Cardiac muscle cell (in vitro differentiated cells and primary cell): ENCODE data around the gene RUSC2. TPM values are rescaled to one million over a fixed set of nuclear protein-coding genes. Genes with fewer than 3 reads are reported as not detected.

Experiments used
- DNase-seq, 2 donors: peaks; one replicate each; pipeline versions ENCODE4 v3.0.0 to v3.0.0-alpha.2; 2010 to 2017; ENCODE audit warnings: low read depth in 1 of 2, low spot score in 1 of 2
- H3K27ac ChIP-seq: fragments of 200-600 bp; sonication (generic); 2 replicates; pipeline ENCODE4 v1.5.1; 2016
- H3K27me3 ChIP-seq: fragments of 200-600 bp; sonication (generic); 2 replicates; pipeline ENCODE4 v1.6.0; 2016; ENCODE audit warnings: control low read depth
- H3K36me3 ChIP-seq: fragments of 200-600 bp; sonication (generic); 2 replicates; pipeline ENCODE4 v1.5.1; 2016; ENCODE audit warnings: control low read depth
- H3K4me1 ChIP-seq: fragments of 200-600 bp; sonication (generic); 2 replicates; pipeline ENCODE4 v1.8.1; 2017; ENCODE audit warnings: low read depth, mild to moderate bottlenecking, mixed run types
- H3K4me3 ChIP-seq: fragments of 200-600 bp; sonication (generic); 2 replicates; pipeline ENCODE4 v1.5.1; 2016; ENCODE audit warnings: mild to moderate bottlenecking
- H3K9me3 ChIP-seq: fragments of 200-600 bp; sonication (generic); 2 replicates; pipeline ENCODE4 v1.5.1; 2017; ENCODE audit warnings: low read depth, mild to moderate bottlenecking, control low read depth
- CTCF ChIP-seq: IDR thresholded peaks from 2 replicates; pipeline ENCODE4 v1.5.1; 2012; ENCODE audit warnings: low read depth, mild to moderate bottlenecking, low read length
- polyA plus RNA-seq: library from polyadenylated mRNA; unstranded; fragments of >200 nt; fragmentation: Nextera tagmentation; extraction: Ambion mirVana; gene quantifications from 2 replicates; pipeline ENCODE4 v1.2.1, GENCODE V29; 2016
- total RNA-seq: library from RNA; depleted of rRNA; stranded (reverse); fragments of >200 nt; gene quantifications from 2 replicates; pipeline ENCODE4 v1.2.3, GENCODE V29; 2016

RUSC2 gene
- total and polyA plus RNA-seq, 2 experiments from 2014 or later = 13.8 to 25.3 TPM

- Histone ChIP-seq H3K9me3 (no peaks in the 10 kb centered on the region), H3K27me3 (no peaks in the 10 kb centered on the region), H3K4me3 (peak overlapping the region; percentile 16), H3K36me3 (no peaks in the 10 kb centered on the region), H3K4me1 (peaks cover 13% of the 10 kb centered on the region), H3K27ac (peak overlapping the region; percentile 79)
- TF ChIP-seq CTCF = no peak
- DNase-seq = peak; percentile 78 to 92
These were observed 48.7 kb downstream of the RUSC2 start for GRCh38 chr9:35538361-35539234.

Other genes with a start within 250 kb of the RUSC2 start
- gene TESK1, start 115.2 kb downstream of the RUSC2 start, total RNA-seq = 32.4 and 42.5 TPM in 2 replicates
- gene TESK1, start 115.2 kb downstream of the RUSC2 start, polyA plus RNA-seq = 30.3 and 30.8 TPM in 2 replicates
- gene CD72, start 128.3 kb downstream of the RUSC2 start, total RNA-seq = 1.4 and 5.1 TPM in 2 replicates
- gene CD72, start 128.3 kb downstream of the RUSC2 start, polyA plus RNA-seq = 2.3 and 12.3 TPM in 2 replicates
- gene SIT1, start 160.8 kb downstream of the RUSC2 start, total RNA-seq = not detected in 2 replicates
- gene SIT1, start 160.8 kb downstream of the RUSC2 start, polyA plus RNA-seq = 0.21 and 0.46 TPM in 2 replicates
- gene RMRP, start 167.9 kb downstream of the RUSC2 start, total RNA-seq = 6,299 and 17,487 TPM in 2 replicates
- not detected in 2 replicates for gene RMRP, start 167.9 kb downstream of the RUSC2 start, polyA plus RNA-seq
- 26.5 and 29.3 TPM in 2 replicates for gene CCDC107, start 168.2 kb downstream of the RUSC2 start, total RNA-seq
- 68.5 and 75.1 TPM in 2 replicates for gene CCDC107, start 168.2 kb downstream of the RUSC2 start, polyA plus RNA-seq
- gene ARHGEF39, start 175.1 kb downstream of the RUSC2 start, total RNA-seq = 1.5 and 12.6 TPM in 2 replicates
- 5.6 and 36.9 TPM in 2 replicates for gene ARHGEF39, start 175.1 kb downstream of the RUSC2 start, polyA plus RNA-seq
- gene CA9, start 183.8 kb downstream of the RUSC2 start, total RNA-seq = 2.4 and 3.1 TPM in 2 replicates
- 2.6 and 4.9 TPM in 2 replicates for gene CA9, start 183.8 kb downstream of the RUSC2 start, polyA plus RNA-seq
- 645 and 899 TPM in 2 replicates for gene TPM2, start 199.8 kb downstream of the RUSC2 start, total RNA-seq
- 761 and 1,591 TPM in 2 replicates for gene TPM2, start 199.8 kb downstream of the RUSC2 start, polyA plus RNA-seq
- gene TLN1, start 242.1 kb downstream of the RUSC2 start, total RNA-seq = 172 and 178 TPM in 2 replicates
- 96.0 and 98.0 TPM in 2 replicates for gene TLN1, start 242.1 kb downstream of the RUSC2 start, polyA plus RNA-seq
- 45.7 and 51.5 TPM in 2 replicates for gene CREB3, start 242.6 kb downstream of the RUSC2 start, total RNA-seq
- 62.3 and 84.2 TPM in 2 replicates for gene CREB3, start 242.6 kb downstream of the RUSC2 start, polyA plus RNA-seq